ENCODE results near the gene CENPH. TPM values are rescaled to one million over a fixed set of nuclear protein-coding genes. Genes with fewer than 3 reads are reported as not detected.

Gene CENPH
- polyA plus RNA-seq, 2 of the 4 experiments (the other 2 are of a cell fraction), result 26.7 to 35.2 TPM

GRCh38 chr5:69206528-69207190, 17.3 kb downstream of the CENPH start:
- ATAC-seq, result peak in 1 of 2 experiments; percentile 53; a peak in 3 of 6 replicates
- 77% methylated on average over 5 of the region's 5 CpGs for WGBS (ENCODE audit: missing lambda C conversion rate)
- Histone ChIP-seq H3K4me3 (no peak overlapping the region), H3K4me1 (peaks cover 13% of the 10 kb centered on the region; the same call in 2 of the 3 replicates), H3K4me2 (peak overlapping the region; percentile 39), H3K9me3 (no peaks in the 10 kb centered on the region), H3K27ac (peak overlapping the region; percentile 21 to 43; a peak in 1 of 6 replicates)
- no peak for FAIRE-seq
- peak in 1 of 2 experiments; percentile 35 for DNase-seq (ENCODE audit: low read depth in 1 of 2, low spot score in 1 of 2)
- TF ChIP-seq HMGXB4 (CRISPR knock-in tag; IDR thresholded peaks at IDR 0.05; ENCODE audit: borderline replicate concordance) (no peak), CTCF (IDR thresholded peaks at IDR 0.05) (no peak), GATA3 (IDR thresholded peaks at IDR 0.05; ENCODE audit: borderline replicate concordance) (peak; percentile 31; the same call in 1 of the 2 replicates), EP300 (IDR thresholded peaks at IDR 0.05) (0 out of 5 replicates have a peak, but pooled peaks of 1 of the 2 experiments have one; percentile 18), RARB (CRISPR knock-in tag; IDR thresholded peaks at IDR 0.05) (no peak), MYC (IDR thresholded peaks at IDR 0.05; ENCODE audit: borderline replicate concordance, low read length) (no peak), RNF2 (IDR thresholded peaks at IDR 0.05; ENCODE audit: borderline replicate concordance, low read depth) (no peak), HOXA7 (CRISPR knock-in tag; IDR thresholded peaks at IDR 0.05) (no peak), RFX5 (IDR thresholded peaks at IDR 0.05) (no peak)
- POLR2A ChIA-PET, result no interaction called here
- CTCF ChIA-PET, result interaction anchor here (1.0 kb wide), 1 partner anchor 113 kb away, joined by 3 read pairs; the partner anchor contains the start of gene SLC30A5

GRCh38 chr5:69209602-69210001, 20.2 kb downstream of the CENPH start:
- peaks cover 14% of the 10 kb centered on the region; the same call in 2 of the 3 replicates for H3K4me1 ChIP-seq
- POLR2A ChIA-PET, result no interaction called here
- DNase-seq (ENCODE audit: low read depth in 1 of 2, low spot score in 1 of 2) (no peak), ATAC-seq (no peak), FAIRE-seq (no peak)
- no peaks in the 10 kb centered on the region for H3K9me3 ChIP-seq
- no peak overlapping the region for H3K4me3 ChIP-seq
- 51% methylated on average over 2 of the region's 2 CpGs for WGBS (ENCODE audit: missing lambda C conversion rate)
- no peak overlapping the region for H3K27ac ChIP-seq
- CTCF ChIA-PET, result interaction anchor here (0.8 kb wide), 1 partner anchor 59 kb away, joined by 3 read pairs; no protein-coding TSS in a partner anchor
- no peak overlapping the region for H3K4me2 ChIP-seq
- no peak for TF ChIP-seq BHLHE40 (IDR thresholded peaks at IDR 0.05; ENCODE audit: low read depth, low read length)
- no peak for TF ChIP-seq REST (IDR thresholded peaks at IDR 0.05)
- no peak for TF ChIP-seq CHD4 (IDR thresholded peaks at IDR 0.05; ENCODE audit: borderline replicate concordance)
- TF ChIP-seq SREBF2 (IDR thresholded peaks at IDR 0.05), result no peak
- no peak for TF ChIP-seq RARB (CRISPR knock-in tag; IDR thresholded peaks at IDR 0.05)
- TF ChIP-seq KDM1A (IDR thresholded peaks at IDR 0.05; ENCODE audit: low read depth), result no peak
